ENCODE measurements around the gene SKAP1. TPM values are rescaled to one million over a fixed set of nuclear protein-coding genes. Genes with fewer than 3 reads are reported as not detected.

The SKAP1 gene
- total RNA-seq, 1 donor from 2014 or later = not detected

- DNase-seq (ENCODE audit: low spot score) = peak; percentile 12
These were observed 254.1 kb downstream of the SKAP1 start for GRCh38 chr17:48175692-48176470.

GRCh38 chr17:48174833-48175523 lies 255.0 kb downstream of the SKAP1 start:
- DNase-seq (ENCODE audit: low spot score) = no peak

- no peak for DNase-seq (ENCODE audit: low spot score)
These were observed 256.6 kb downstream of the SKAP1 start for GRCh38 chr17:48173191-48173984.

GRCh38 chr17:48169926-48170325 lies 260.1 kb downstream of the SKAP1 start:
- DNase-seq (ENCODE audit: low spot score) = no peak

- no peak for DNase-seq (ENCODE audit: low spot score)
These were observed 266.2 kb downstream of the SKAP1 start for GRCh38 chr17:48163809-48164208.

GRCh38 chr17:48162946-48163506 lies 267.0 kb downstream of the SKAP1 start:
- DNase-seq (ENCODE audit: low spot score) = no peak

- no peak for DNase-seq (ENCODE audit: low spot score)
These were observed 267.6 kb downstream of the SKAP1 start for GRCh38 chr17:48162306-48162934.

- DNase-seq (ENCODE audit: low spot score) = no peak
These were observed 268.7 kb downstream of the SKAP1 start for GRCh38 chr17:48161127-48161905.

GRCh38 chr17:48160177-48161081 lies 269.6 kb downstream of the SKAP1 start:
- no peak for DNase-seq (ENCODE audit: low spot score)

- DNase-seq (ENCODE audit: low spot score) = no peak
These were observed 270.8 kb downstream of the SKAP1 start for GRCh38 chr17:48159232-48159631.

- DNase-seq (ENCODE audit: low spot score) = no peak
These were observed 274.0 kb downstream of the SKAP1 start for GRCh38 chr17:48155889-48156611.

GRCh38 chr17:48153691-48154358 lies 276.2 kb downstream of the SKAP1 start:
- DNase-seq (ENCODE audit: low spot score) = peak; percentile 30

- no peak for DNase-seq (ENCODE audit: low spot score)
These were observed 277.7 kb downstream of the SKAP1 start for GRCh38 chr17:48152289-48152688.

GRCh38 chr17:48151220-48151619 lies 278.8 kb downstream of the SKAP1 start:
- DNase-seq (ENCODE audit: low spot score) = no peak

GRCh38 chr17:48150597-48151001 lies 279.4 kb downstream of the SKAP1 start:
- no peak for DNase-seq (ENCODE audit: low spot score)

- no peak for DNase-seq (ENCODE audit: low spot score)
These were observed 280.1 kb downstream of the SKAP1 start for GRCh38 chr17:48149787-48150463.

GRCh38 chr17:48148854-48149786 lies 280.9 kb downstream of the SKAP1 start:
- DNase-seq (ENCODE audit: low spot score) = no peak

All from umbilical cord (tissue), 2 donors.